ENCODE results near the gene ADGRL3. TPM values are rescaled to one million over a fixed set of nuclear protein-coding genes. Genes with fewer than 3 reads are reported as not detected.
"Not testable (repeated sequence)": the region's sequence is repeated elsewhere in the genome, so short reads cannot be mapped to it uniquely, and the experiment has no call there.

ADGRL3 gene
- total RNA-seq, 1 donor from 2014 or later: 306 TPM

DNA sequence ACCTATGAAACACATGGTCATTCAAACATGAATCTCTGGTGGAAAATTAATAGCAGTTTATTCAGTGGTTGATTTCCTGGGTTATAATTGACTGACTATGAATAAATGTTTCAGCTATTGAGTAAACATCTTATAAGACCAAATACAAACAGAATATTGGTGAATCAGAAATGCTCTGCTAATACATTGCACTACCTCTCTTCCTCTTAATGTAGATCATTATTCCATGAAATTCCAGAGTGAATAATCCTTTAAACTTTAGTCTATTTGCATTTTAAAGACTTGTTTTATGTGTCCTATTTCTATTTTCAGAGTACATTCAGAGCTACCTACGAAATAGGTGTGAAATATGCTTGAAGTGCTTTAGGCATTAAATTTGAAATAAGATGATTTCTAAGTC lies 715.4 kb downstream of the ADGRL3 start:
- no peak for DNase-seq

- no peak for DNase-seq
Observed at GRCh38 chr4:61918507-61918906, 718.4 kb downstream of the ADGRL3 start.

- no peak for DNase-seq
Observed at GRCh38 chr4:61918987-61919386, 718.9 kb downstream of the ADGRL3 start.

DNA sequence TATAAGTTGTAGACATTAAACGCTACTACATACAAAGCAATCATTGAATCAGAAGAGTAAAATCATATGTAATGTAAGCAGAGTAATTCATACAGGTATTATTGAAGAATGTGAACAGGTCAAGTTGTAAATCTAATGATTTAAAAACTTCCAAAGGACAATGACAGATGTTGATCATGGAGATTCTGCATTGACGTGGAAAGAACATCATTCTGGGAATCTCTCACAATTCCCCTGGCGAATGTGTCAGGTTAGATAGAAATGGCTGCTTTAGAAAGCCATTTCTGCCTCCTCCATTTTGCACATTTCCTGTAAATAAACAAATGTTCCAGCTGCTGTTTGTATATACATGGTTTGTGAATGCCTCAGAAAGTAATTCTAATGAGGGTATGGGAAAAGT lies 719.4 kb downstream of the ADGRL3 start:
- DNase-seq: no peak

DNA sequence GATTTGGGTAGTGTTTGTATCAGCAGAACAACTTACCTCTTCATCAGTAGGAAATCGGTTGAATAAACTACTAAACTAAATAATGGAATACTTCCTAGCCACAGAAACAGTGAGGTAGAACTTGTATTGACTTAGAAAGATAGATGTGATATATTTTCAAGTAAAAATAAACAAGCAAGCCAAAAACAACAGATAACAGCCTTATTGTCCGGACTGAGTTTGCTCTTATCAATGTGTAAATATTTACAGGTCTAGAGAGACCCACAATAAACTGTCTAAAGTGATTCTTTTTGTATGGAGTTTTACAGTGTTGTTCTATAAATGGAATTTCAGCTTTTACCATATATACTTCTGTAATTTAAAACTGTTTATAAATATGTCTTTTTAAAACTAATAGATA lies 721.8 kb downstream of the ADGRL3 start:
- no peak for DNase-seq

DNA sequence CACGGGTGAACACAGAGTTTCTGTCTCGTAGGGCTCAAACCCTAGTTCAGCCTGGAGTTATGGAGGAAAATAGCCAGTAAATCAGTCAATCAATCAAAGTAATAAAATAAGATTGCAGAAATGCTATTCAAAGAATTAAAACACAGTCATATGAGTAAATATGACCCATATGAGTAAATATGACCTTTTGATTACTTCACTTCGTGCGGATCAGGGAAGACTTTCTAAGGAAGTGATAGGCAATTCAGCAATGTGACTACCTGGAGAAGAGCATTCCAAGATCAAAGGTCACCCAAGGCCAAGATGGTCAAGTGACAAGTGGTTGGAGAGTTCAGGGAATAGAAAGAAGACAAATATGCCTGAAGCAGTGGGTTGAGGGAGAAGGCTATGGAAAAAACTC lies 722.6 kb downstream of the ADGRL3 start:
- no peak for DNase-seq

- DNase-seq: no peak
Observed at GRCh38 chr4:61923179-61923578, 723.1 kb downstream of the ADGRL3 start.

DNA sequence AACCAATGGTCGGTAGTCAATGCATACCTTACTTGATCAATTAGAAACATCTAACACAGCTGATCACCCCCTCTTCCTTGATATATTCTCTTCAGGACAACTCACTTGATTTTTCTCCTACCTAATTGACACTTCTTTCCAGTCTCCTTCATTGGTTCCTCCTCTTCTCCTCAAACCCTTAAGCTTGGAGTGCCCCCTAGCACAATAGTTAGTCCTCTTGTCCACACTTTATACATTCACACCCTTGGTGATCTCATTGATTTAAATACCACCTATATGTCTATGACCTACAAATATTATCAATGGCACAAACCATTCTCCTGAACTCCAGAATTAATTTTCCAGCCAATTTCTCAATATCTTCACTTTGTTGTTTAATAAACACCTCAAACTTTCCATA lies 724.0 kb downstream of the ADGRL3 start:
- no peak for DNase-seq

- no peak for DNase-seq
Observed at GRCh38 chr4:61933527-61933926, 733.4 kb downstream of the ADGRL3 start.

DNA sequence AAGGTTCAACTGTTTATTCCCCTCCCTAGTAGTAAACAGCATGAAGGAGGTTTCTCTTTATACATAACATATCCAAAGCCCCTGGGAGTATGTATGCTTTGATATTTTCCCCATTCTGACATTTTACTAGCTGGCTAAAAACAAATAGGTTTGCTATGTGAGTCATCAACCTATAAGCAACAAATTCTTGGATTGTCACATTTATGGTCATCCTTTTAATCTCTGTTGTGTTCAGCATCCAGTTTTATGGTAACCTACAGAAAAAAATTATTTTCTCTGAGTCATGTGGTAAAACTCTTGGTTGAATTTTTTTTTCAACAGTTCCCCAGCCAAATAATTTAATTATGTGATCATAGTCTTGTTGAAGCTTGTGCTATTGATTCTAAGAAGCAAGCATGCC lies 734.1 kb downstream of the ADGRL3 start:
- no peak for DNase-seq

DNA sequence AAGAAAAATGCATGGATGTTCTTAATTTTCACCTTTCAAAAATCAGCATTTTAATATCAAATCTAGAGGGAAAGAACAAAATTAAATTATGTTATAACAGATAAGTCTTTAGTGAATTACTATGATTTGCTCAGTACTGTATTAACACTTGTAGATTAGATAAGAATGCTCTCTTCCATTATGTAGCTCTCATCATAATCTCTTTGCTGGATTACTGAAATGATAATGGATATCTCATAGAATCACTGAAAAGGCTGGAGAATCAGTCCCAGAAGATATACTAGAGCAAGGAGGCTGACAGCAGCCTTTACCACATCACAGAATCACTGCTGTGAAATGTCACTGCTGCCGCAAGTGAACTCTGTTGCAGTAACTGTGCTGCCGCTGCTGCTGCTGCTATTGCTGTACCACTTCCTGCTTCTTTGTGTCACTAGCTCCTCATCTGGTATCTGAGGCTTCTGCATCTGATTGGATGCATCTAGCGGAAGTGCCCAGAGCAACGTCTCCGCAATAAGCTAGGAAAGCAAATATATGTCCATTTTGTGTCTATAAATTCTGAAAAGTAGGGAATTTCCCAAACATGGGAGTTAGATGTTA lies 738.2 kb downstream of the ADGRL3 start:
- no peak for DNase-seq

GRCh38 chr4:61950625-61951024 lies 750.5 kb downstream of the ADGRL3 start:
- DNase-seq: no peak

DNA sequence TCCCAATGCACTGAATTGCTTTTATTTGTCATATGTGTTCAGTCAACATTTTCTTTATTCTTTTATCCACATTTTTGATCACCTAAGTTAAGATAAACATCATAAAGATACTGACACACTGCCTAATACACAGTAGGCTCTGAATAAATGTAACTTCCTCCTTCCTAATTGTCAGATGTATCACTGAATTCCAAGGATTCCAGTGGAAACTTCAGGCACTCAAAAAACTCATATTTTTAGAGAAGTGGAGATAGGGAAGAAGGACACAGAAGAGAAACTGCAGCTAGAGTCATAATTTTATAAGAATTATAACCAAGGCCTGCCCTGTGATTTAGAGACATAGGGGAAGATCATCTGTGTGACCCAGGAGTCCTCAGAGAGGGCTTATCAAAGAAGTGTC lies 753.3 kb downstream of the ADGRL3 start:
- no peak for DNase-seq

- no peak for DNase-seq
Observed at GRCh38 chr4:61958591-61958990, 758.5 kb downstream of the ADGRL3 start.

- no peak for DNase-seq
Observed at GRCh38 chr4:61959087-61959486, 759.0 kb downstream of the ADGRL3 start.

DNA sequence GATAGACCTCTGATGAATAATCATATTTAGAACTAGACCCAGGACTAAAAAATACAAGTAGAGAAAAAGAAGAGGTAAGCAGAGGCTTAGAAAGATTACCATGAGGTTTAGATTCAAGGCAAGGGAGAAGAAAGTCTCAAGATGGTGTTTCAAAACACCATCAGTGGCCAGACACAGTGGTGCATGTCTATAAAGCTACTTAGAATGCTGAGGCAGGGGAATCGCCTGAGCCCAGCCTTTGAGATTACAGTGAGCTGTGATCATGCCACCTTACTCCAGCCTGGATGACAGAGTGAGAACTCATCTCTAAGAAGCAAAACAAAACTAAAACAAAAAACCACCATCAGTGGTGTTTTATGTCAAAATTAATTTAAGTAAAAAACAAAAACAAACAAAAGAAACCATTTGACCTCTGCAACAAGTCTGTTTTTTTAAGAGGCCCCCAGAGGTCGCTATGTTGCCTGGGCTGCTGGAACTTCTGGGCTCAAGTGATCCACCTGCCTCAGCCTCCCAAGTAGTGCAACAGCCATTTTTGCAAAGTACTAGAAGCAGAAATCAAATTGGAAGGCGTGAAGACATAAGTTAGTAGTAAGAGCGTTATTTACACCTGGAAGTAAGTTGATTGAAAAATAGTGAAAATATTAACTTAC lies 784.3 kb downstream of the ADGRL3 start:
- DNase-seq: no peak

- DNase-seq: no peak
Observed at GRCh38 chr4:61985426-61985825, 785.3 kb downstream of the ADGRL3 start.

DNA sequence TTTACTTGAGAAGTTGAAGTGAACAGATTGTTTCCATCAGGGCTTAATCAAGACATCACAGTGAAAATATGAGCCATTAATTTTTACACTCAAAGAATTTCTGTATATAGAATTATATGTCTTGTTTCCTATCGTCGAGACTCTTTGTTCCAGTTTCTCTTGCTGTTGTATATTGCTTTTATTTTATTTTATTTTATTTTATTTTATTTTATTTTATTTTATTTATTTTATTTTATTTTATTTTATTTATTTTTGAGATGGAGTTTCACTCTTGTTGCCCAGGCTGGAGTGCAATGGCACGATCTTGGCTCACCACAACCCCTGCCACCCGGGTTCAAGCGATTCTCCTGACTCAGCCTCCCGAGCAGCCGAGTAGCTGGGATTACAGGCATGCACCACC lies 786.8 kb downstream of the ADGRL3 start:
- DNase-seq: not testable (repeated sequence)

GRCh38 chr4:61992351-61992750 lies 792.2 kb downstream of the ADGRL3 start:
- no peak for DNase-seq

DNA sequence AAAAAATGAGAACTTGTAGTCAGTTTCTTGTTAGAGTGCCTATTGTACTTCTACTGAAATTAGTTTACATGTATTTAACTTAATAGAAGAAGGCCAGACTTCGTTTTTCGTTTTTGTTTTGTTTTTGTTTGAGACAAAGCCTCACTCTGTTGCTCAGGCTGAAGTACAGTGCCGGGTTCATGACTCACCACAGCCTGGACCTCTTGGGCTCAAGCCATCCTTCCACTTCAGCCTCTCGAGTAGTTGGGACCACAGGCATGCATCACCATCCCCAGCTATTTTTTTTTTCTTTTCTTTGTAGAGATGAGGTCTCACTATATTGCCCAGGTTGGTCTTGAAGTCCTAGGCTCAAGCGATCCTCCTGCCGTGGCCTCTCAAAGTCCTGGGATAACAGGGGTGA lies 793.9 kb downstream of the ADGRL3 start:
- no peak for DNase-seq

GRCh38 chr4:61995717-61996340 lies 795.7 kb downstream of the ADGRL3 start:
- no peak for DNase-seq

GRCh38 chr4:61996943-61997342 lies 796.8 kb downstream of the ADGRL3 start:
- DNase-seq: no peak

GRCh38 chr4:61997831-61998230 lies 797.7 kb downstream of the ADGRL3 start:
- DNase-seq: no peak

- no peak for DNase-seq
Observed at GRCh38 chr4:62003695-62004094, 803.6 kb downstream of the ADGRL3 start.

Measured in occipital lobe (tissue), 2 donors.